ENCODE results near the gene ZBTB7C.

ZBTB7C gene

GRCh38 chr18:48201337-48202005 is 207.7 kb downstream of the ZBTB7C start:
- Histone ChIP-seq H3K4me1 (ENCODE audit: control insufficient read depth in 5 of 5, insufficient read depth in 5 of 5, low read length in 5 of 5) (peaks cover 0 to 2% (median 0%) of the 10 kb centered on the region in 5 donors), H3K9ac (ENCODE audit: low read length in 5 of 5) (no peak overlapping the region), H3K36me3 (ENCODE audit: control insufficient read depth in 5 of 5, insufficient read depth in 5 of 5, low read length in 5 of 5) (no peaks in the 10 kb centered on the region), H3K27ac (ENCODE audit: low read depth, low read length) (no peak overlapping the region), H3K27me3 (ENCODE audit: control insufficient read depth in 5 of 5, insufficient read depth in 4 of 5, low read length in 5 of 5) (peaks cover 0 to 3% (median 0%) of the 10 kb centered on the region in 5 donors), H3K9me3 (ENCODE audit: control insufficient read depth in 5 of 5, low read length in 5 of 5) (no peaks in the 10 kb centered on the region), H3K4me3 (ENCODE audit: low read depth in 1 of 5, low read length in 5 of 5) (no peak overlapping the region)

GRCh38 chr18:48200631-48201336 is 208.4 kb downstream of the ZBTB7C start:
- Histone ChIP-seq H3K27me3 (ENCODE audit: control insufficient read depth in 5 of 5, insufficient read depth in 4 of 5, low read length in 5 of 5) (peaks cover 0 to 3% (median 0%) of the 10 kb centered on the region in 5 donors), H3K4me3 (ENCODE audit: low read depth in 1 of 5, low read length in 5 of 5) (no peak overlapping the region), H3K27ac (ENCODE audit: low read depth, low read length) (no peak overlapping the region), H3K36me3 (ENCODE audit: control insufficient read depth in 5 of 5, insufficient read depth in 5 of 5, low read length in 5 of 5) (no peaks in the 10 kb centered on the region), H3K4me1 (ENCODE audit: control insufficient read depth in 5 of 5, insufficient read depth in 5 of 5, low read length in 5 of 5) (peaks cover 0 to 4% (median 0%) of the 10 kb centered on the region in 5 donors), H3K9me3 (ENCODE audit: control insufficient read depth in 5 of 5, low read length in 5 of 5) (no peaks in the 10 kb centered on the region), H3K9ac (ENCODE audit: low read length in 5 of 5) (no peak overlapping the region)

GRCh38 chr18:48199399-48199798 is 209.8 kb downstream of the ZBTB7C start:
- Histone ChIP-seq H3K9ac (ENCODE audit: low read length in 5 of 5) (no peak overlapping the region), H3K9me3 (ENCODE audit: control insufficient read depth in 5 of 5, low read length in 5 of 5) (no peaks in the 10 kb centered on the region), H3K4me3 (ENCODE audit: low read depth in 1 of 5, low read length in 5 of 5) (no peak overlapping the region), H3K27ac (ENCODE audit: low read depth, low read length) (no peak overlapping the region), H3K36me3 (ENCODE audit: control insufficient read depth in 5 of 5, insufficient read depth in 5 of 5, low read length in 5 of 5) (no peaks in the 10 kb centered on the region), H3K27me3 (ENCODE audit: control insufficient read depth in 5 of 5, insufficient read depth in 4 of 5, low read length in 5 of 5) (peaks cover 0 to 3% (median 0%) of the 10 kb centered on the region in 5 donors), H3K4me1 (ENCODE audit: control insufficient read depth in 5 of 5, insufficient read depth in 5 of 5, low read length in 5 of 5) (peaks cover 0 to 12% (median 4%) of the 10 kb centered on the region in 5 donors)

GRCh38 chr18:48197819-48198218 is 211.4 kb downstream of the ZBTB7C start:
- Histone ChIP-seq H3K4me3 (ENCODE audit: low read depth in 1 of 5, low read length in 5 of 5) (no peak overlapping the region), H3K9ac (ENCODE audit: low read length in 5 of 5) (no peak overlapping the region), H3K27me3 (ENCODE audit: control insufficient read depth in 5 of 5, insufficient read depth in 4 of 5, low read length in 5 of 5) (peaks cover 0 to 3% (median 0%) of the 10 kb centered on the region in 5 donors), H3K27ac (ENCODE audit: low read depth, low read length) (no peak overlapping the region), H3K36me3 (ENCODE audit: control insufficient read depth in 5 of 5, insufficient read depth in 5 of 5, low read length in 5 of 5) (no peaks in the 10 kb centered on the region), H3K9me3 (ENCODE audit: control insufficient read depth in 5 of 5, low read length in 5 of 5) (no peaks in the 10 kb centered on the region), H3K4me1 (ENCODE audit: control insufficient read depth in 5 of 5, insufficient read depth in 5 of 5, low read length in 5 of 5) (peaks cover 4 to 25% (median 12%) of the 10 kb centered on the region in 5 donors)

DNA sequence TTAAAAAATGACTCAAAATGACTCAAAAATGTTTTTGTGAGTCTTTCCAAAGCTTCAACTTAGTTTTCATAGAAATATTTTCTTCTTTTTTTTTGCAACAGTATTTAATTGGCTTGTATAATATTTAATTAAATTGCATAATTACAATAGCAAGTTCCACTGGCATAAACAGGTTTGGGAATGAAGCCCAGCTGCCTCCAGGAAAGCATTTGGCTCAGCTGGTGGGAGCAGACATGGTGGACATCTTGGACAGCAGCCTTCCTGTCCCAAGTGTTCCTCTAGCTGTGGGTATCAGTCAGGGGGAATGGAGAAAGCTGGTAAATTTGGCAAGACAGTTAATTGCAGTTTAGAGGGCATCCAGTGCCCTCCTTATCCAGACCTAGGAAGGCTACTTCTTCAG is 213.4 kb downstream of the ZBTB7C start:
- Histone ChIP-seq H3K27ac (ENCODE audit: low read depth, low read length) (no peak overlapping the region), H3K4me1 (ENCODE audit: control insufficient read depth in 5 of 5, insufficient read depth in 5 of 5, low read length in 5 of 5) (peaks cover 4 to 25% (median 12%) of the 10 kb centered on the region in 5 donors), H3K27me3 (ENCODE audit: control insufficient read depth in 5 of 5, insufficient read depth in 4 of 5, low read length in 5 of 5) (peaks cover 0 to 3% (median 0%) of the 10 kb centered on the region in 5 donors), H3K4me3 (ENCODE audit: low read depth in 1 of 5, low read length in 5 of 5) (no peak overlapping the region), H3K9me3 (ENCODE audit: control insufficient read depth in 5 of 5, low read length in 5 of 5) (no peaks in the 10 kb centered on the region), H3K9ac (ENCODE audit: low read length in 5 of 5) (no peak overlapping the region), H3K36me3 (ENCODE audit: control insufficient read depth in 5 of 5, insufficient read depth in 5 of 5, low read length in 5 of 5) (no peaks in the 10 kb centered on the region)

DNA sequence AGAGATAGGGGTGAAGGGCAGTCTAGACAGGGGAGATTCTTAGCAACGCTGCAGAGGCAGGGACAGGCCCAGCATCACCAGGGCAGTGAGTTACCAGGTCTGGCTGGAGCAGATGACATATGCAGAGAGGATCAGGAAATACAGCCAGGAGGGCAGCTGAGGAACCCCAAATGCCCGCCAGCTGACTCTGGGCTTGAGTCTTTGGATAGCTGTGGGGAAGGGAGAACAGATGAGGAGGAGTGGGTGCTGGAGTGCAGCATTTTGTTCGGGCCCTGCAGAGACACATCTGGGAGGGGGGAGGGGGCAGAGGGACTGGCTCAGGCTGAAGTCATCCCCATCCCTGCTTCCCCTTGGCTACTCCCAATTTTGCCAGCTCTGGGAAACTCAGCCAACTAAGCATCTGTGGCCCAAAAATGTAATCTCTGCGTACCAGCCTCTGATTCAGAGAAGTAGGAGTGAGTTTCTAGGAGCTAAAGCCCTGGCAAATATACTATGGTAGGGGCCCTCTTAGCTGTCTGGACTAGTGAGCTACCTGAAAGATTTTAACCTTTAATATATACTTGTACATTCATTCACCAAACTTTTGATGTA is 214.5 kb downstream of the ZBTB7C start:
- Histone ChIP-seq H3K27ac (ENCODE audit: low read depth, low read length) (no peak overlapping the region), H3K9ac (ENCODE audit: low read length in 5 of 5) (peak overlapping the region in 1 of 5 donors; percentile 27)

DNA sequence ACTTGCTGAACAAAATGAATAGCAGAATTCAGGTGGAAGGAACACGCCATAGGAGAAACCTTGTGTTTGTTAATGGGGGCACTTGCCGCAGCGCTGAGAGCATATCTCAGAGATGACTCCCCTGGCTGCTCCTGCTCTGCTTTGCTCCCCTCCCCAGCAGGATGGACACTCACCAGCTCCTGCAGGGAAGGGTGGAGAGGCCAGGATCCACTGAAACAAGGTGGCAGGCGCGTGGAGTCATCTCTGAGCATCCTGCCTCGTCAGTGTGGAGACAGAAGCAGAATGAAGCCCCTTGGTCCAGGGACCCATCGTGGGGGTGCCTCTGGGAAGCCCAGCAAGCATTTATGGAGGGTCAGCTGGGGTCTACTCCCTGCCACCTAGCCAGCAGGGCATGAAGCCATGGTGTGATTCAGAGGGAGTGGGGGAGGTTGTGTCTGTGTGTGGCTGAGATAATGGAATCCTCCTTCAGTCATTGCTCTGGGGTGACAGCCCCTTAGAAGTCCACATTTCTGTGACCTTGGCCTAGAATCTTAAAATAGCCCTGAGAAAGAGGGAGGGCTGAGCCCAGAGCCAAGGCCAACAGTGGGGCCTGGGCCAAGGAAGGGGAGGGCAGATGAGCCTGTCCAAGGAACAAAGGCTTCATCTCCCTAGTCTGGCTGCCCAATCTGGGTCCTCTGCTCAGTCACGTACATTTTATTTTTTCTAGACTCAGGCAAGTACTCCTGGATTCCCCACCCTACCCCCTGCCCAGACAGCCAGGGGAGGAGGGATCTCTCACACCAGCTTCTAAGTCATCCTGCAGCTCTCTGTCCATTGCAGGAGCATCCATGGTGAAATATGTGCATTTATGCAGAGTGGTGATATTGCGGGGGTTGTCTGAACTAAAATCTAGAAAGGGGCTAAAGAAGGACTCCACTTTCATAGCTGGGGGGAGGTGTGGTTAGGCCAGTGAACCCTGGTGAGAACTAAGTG is 215.4 kb downstream of the ZBTB7C start:
- H3K4me1 ChIP-seq (ENCODE audit: control insufficient read depth in 5 of 5, insufficient read depth in 5 of 5, low read length in 5 of 5), result peaks cover 4 to 25% (median 12%) of the 10 kb centered on the region in 5 donors
- H3K36me3 ChIP-seq (ENCODE audit: control insufficient read depth in 5 of 5, insufficient read depth in 5 of 5, low read length in 5 of 5), result no peaks in the 10 kb centered on the region
- H3K27ac ChIP-seq (ENCODE audit: low read depth, low read length), result no peak overlapping the region
- H3K4me3 ChIP-seq (ENCODE audit: low read depth in 1 of 5, low read length in 5 of 5), result no peak overlapping the region
- H3K9me3 ChIP-seq (ENCODE audit: control insufficient read depth in 5 of 5, low read length in 5 of 5), result no peaks in the 10 kb centered on the region
- H3K9ac ChIP-seq (ENCODE audit: low read length in 5 of 5), result peak overlapping the region in 1 of 5 donors; percentile 27
- H3K27me3 ChIP-seq (ENCODE audit: control insufficient read depth in 5 of 5, insufficient read depth in 4 of 5, low read length in 5 of 5), result peaks cover 0 to 4% (median 0%) of the 10 kb centered on the region in 5 donors

More for the DNA sequence above, 214.5 kb downstream of the ZBTB7C start:
- no peaks in the 10 kb centered on the region for H3K9me3 ChIP-seq (ENCODE audit: control insufficient read depth in 5 of 5, low read length in 5 of 5)
- peaks cover 0 to 2% (median 0%) of the 10 kb centered on the region in 5 donors for H3K27me3 ChIP-seq (ENCODE audit: control insufficient read depth in 5 of 5, insufficient read depth in 4 of 5, low read length in 5 of 5)
- H3K36me3 ChIP-seq (ENCODE audit: control insufficient read depth in 5 of 5, insufficient read depth in 5 of 5, low read length in 5 of 5), result no peaks in the 10 kb centered on the region
- H3K4me3 ChIP-seq (ENCODE audit: low read depth in 1 of 5, low read length in 5 of 5), result no peak overlapping the region
- H3K4me1 ChIP-seq (ENCODE audit: control insufficient read depth in 5 of 5, insufficient read depth in 5 of 5, low read length in 5 of 5), result peaks cover 4 to 25% (median 12%) of the 10 kb centered on the region in 5 donors

DNA sequence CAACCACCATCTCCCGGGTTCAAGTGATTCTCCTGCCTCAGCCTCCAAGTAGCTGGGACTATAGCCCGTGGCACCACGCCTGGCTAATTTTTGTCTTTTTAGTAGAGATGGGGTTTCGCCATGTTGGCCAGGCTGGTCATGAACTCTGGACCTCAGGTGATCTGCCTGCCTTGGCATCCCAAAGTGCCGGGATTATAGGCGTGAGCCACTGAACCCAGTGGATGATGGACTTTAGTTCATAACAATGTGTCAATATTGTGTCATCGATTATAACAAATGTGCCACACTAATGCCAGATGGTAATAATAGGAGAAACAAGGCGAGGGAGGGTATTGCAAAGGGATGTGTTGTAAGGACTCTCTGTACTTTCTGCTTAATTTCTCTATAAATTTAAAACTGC is 216.6 kb downstream of the ZBTB7C start:
- Histone ChIP-seq H3K9ac (ENCODE audit: low read length in 5 of 5) (no peak overlapping the region), H3K4me1 (ENCODE audit: control insufficient read depth in 5 of 5, insufficient read depth in 5 of 5, low read length in 5 of 5) (peaks cover 4 to 25% (median 12%) of the 10 kb centered on the region in 5 donors), H3K27me3 (ENCODE audit: control insufficient read depth in 5 of 5, insufficient read depth in 4 of 5, low read length in 5 of 5) (peaks cover 0 to 4% (median 0%) of the 10 kb centered on the region in 5 donors), H3K9me3 (ENCODE audit: control insufficient read depth in 5 of 5, low read length in 5 of 5) (no peaks in the 10 kb centered on the region), H3K4me3 (ENCODE audit: low read depth in 1 of 5, low read length in 5 of 5) (no peak overlapping the region), H3K27ac (ENCODE audit: low read depth, low read length) (no peak overlapping the region), H3K36me3 (ENCODE audit: control insufficient read depth in 5 of 5, insufficient read depth in 5 of 5, low read length in 5 of 5) (no peaks in the 10 kb centered on the region)

GRCh38 chr18:48191494-48191893 is 217.7 kb downstream of the ZBTB7C start:
- H3K4me1 ChIP-seq (ENCODE audit: control insufficient read depth in 5 of 5, insufficient read depth in 5 of 5, low read length in 5 of 5), result peaks cover 4 to 25% (median 12%) of the 10 kb centered on the region in 5 donors
- H3K9ac ChIP-seq (ENCODE audit: low read length in 5 of 5), result no peak overlapping the region
- peaks cover 0 to 4% (median 0%) of the 10 kb centered on the region in 5 donors for H3K27me3 ChIP-seq (ENCODE audit: control insufficient read depth in 5 of 5, insufficient read depth in 4 of 5, low read length in 5 of 5)
- H3K4me3 ChIP-seq (ENCODE audit: low read depth in 1 of 5, low read length in 5 of 5), result no peak overlapping the region
- no peaks in the 10 kb centered on the region for H3K36me3 ChIP-seq (ENCODE audit: control insufficient read depth in 5 of 5, insufficient read depth in 5 of 5, low read length in 5 of 5)
- H3K27ac ChIP-seq (ENCODE audit: low read depth, low read length), result no peak overlapping the region
- H3K9me3 ChIP-seq (ENCODE audit: control insufficient read depth in 5 of 5, low read length in 5 of 5), result no peaks in the 10 kb centered on the region
